Measurements from ENCODE around the gene AP1B1.

- TF ChIP-seq CTCF (IDR thresholded peaks at IDR 0.05) (no peak), POLR2A (IDR thresholded peaks at IDR 0.05) (no peak)
Observed at GRCh38 chr22:29302402-29302680, 86.0 kb downstream of the AP1B1 start.

Data from heart left ventricle (tissue), 13 donors.